Gastrocnemius medialis (tissue), 4 donors: Measurements from ENCODE around the gene LRRC45. TPM values are rescaled to one million over a fixed set of nuclear protein-coding genes. Genes with fewer than 3 reads are reported as not detected.

Experiments used
- ATAC-seq, 2 donors: fragments of 150-250 bp; one replicate each; pipeline ENCODE4 v1.9.1; 2016
- DNase-seq, 2 donors: peaks; one replicate each; pipeline ENCODE4 v3.0.0-alpha.2; 2019
- H3K27ac ChIP-seq, 4 donors: fragments of 200-600 bp; sonication (generic); 1 replicate in 1 of 4; 2 replicates in 3 of 4; pipeline ENCODE4 v1.5.1; 2016 to 2018; ENCODE audit warnings: mild to moderate bottlenecking in 2 of 4, moderate library complexity in 1 of 4
- H3K27me3 ChIP-seq, 3 donors: fragments of 200-600 bp; sonication (generic) in 2 of 3; 1 replicate in 1 of 3; 2 replicates in 2 of 3; pipeline versions ENCODE4 v1.5.1 to v1.6.0; 2016 to 2019; ENCODE audit warnings: mild to moderate bottlenecking in 1 of 3, moderate library complexity in 1 of 3
- H3K36me3 ChIP-seq, 2 donors: fragments of 200-600 bp; sonication (generic) in 1 of 2; one replicate each; pipeline ENCODE4 v1.5.1; 2017 to 2018
- H3K4me1 ChIP-seq, 2 donors: fragments of 200-600 bp; sonication (generic) in 1 of 2; one replicate each; pipeline ENCODE4 v1.5.1; 2016 to 2017; ENCODE audit warnings: mild to moderate bottlenecking in 2 of 2
- H3K4me3 ChIP-seq, 4 donors: fragments of 200-600 bp; sonication (generic) in 3 of 4; 1 replicate in 1 of 4; 2 replicates in 3 of 4; pipeline ENCODE4 v1.5.1; 2016 to 2019; ENCODE audit warnings: mild to moderate bottlenecking in 2 of 4
- H3K9me3 ChIP-seq, 3 donors: fragments of 200-600 bp; sonication (generic) in 2 of 3; 1 replicate in 1 of 3; 2 replicates in 2 of 3; pipeline ENCODE4 v1.5.1; 2016 to 2019
- CTCF ChIP-seq, 5 experiments: fragments of 450-650 bp in 3 of 5; fragments of 200-600 bp in 2 of 5; sonication (generic) in 2 of 5; IDR thresholded peaks in 4 of 5; conservative IDR thresholded peaks in 1 of 5; 1 replicate in 4 of 5; 2 replicates in 1 of 5; pipeline ENCODE4 v1.5.1; 2016 to 2019; ENCODE audit warnings: antibody characterized with exemption in 5 of 5, mild to moderate bottlenecking in 3 of 5, moderate library complexity in 3 of 5
- POLR2A ChIP-seq, 2 donors: fragments of 450-650 bp; IDR thresholded peaks; one replicate each; pipeline ENCODE4 v1.6.1; 2017; ENCODE audit warnings: antibody characterized with exemption in 2 of 2, mild to moderate bottlenecking in 2 of 2, moderate library complexity in 2 of 2
- in situ Hi-C, 4 donors: fragments of 200-750 bp; cut with MboI; loops; one replicate each; pipeline versions ENCODE4 v1.15.0 to v1.8.0; 2017; ENCODE audit warnings: low sequenced_read_pairs in 4 of 4
- intact Hi-C: fragments of 100-400 bp; cut with DNase I; formaldehyde crosslinking; loops from one replicate; pipeline ENCODE4 v1.15.1; 2023; ENCODE audit warnings: low total_unique reads
- total RNA-seq, 4 donors: library from RNA; depleted of rRNA; stranded (reverse); fragments of >200 nt; gene quantifications; one replicate each; pipeline versions ENCODE4 v1.1.0 to v1.2.3, GENCODE V29; 2016

LRRC45 gene
- total RNA-seq, 4 donors from 2014 or later: 1.1 to 5.0 (median 3.8) TPM

GRCh38 chr17:82065638-82066303 is 42.7 kb downstream of the LRRC45 start, which contains the start of gene DUS1L:
TSS of gene DUS1L (minus strand) at chr17:82065804. CDS start at chr17:82065059, 745 bp downstream.
- intact Hi-C loops (no loop called here), in situ Hi-C loops (no loop called here)
- H3K27ac ChIP-seq: peak within 1 kb of the TSS; percentile 80 to 93 (median 88)
- DNase-seq: peak; percentile 31 to 54
- ATAC-seq: peak; percentile 85 to 94
- no peaks in the 10 kb centered on the region for H3K27me3 ChIP-seq
- H3K36me3 ChIP-seq: peaks cover 0 to 24% of the 10 kb centered on the region in 2 donors
- H3K4me1 ChIP-seq: peaks cover 13 to 27% of the 10 kb centered on the region in 2 donors
- H3K4me3 ChIP-seq: peak within 1 kb of the TSS; percentile 87 to 96 (median 90)
- TF ChIP-seq CTCF (IDR thresholded peaks at IDR 0.05 in 4 of 5, conservative IDR thresholded peaks at IDR 0.05 in 1 of 5) (peak in 1 of 5 experiments; percentile 27), POLR2A (IDR thresholded peaks at IDR 0.05) (peak in 1 of 2 donors; percentile 65)
- H3K9me3 ChIP-seq: no peaks in the 10 kb centered on the region

DNA sequence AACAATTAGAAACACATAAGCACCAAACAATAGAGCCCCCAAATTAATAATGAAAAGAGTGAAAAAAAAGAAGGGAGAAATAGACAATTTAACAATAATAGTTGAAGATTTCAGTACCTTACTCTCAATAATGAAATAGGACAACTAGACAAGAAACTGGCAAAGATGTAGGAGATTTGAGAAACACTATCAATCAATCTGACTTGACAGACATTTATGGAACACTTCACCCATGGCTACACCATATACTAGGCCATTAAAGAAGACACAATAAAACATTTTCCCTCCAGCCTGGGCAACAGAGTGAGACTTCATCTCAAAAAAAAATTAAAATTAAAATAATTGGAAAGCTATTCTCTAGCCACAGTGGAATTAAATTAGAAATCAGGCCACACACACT is 47.5 kb downstream of the LRRC45 start:
- Histone ChIP-seq H3K4me3 (no peak overlapping the region), H3K9me3 (no peaks in the 10 kb centered on the region), H3K27ac (no peak overlapping the region), H3K4me1 (peaks cover 0 to 9% of the 10 kb centered on the region in 2 donors), H3K36me3 (no peaks in the 10 kb centered on the region), H3K27me3 (no peaks in the 10 kb centered on the region)
- no peak for TF ChIP-seq CTCF (IDR thresholded peaks at IDR 0.05 in 4 of 5, conservative IDR thresholded peaks at IDR 0.05 in 1 of 5)
- TF ChIP-seq POLR2A (IDR thresholded peaks at IDR 0.05): no peak
- in situ Hi-C loops (no loop called here), intact Hi-C loops (loop anchor here (10.0 kb wide), 1 partner anchor 66 kb away; no protein-coding TSS in a partner anchor)
- DNase-seq (no peak), ATAC-seq (no peak)

DNA sequence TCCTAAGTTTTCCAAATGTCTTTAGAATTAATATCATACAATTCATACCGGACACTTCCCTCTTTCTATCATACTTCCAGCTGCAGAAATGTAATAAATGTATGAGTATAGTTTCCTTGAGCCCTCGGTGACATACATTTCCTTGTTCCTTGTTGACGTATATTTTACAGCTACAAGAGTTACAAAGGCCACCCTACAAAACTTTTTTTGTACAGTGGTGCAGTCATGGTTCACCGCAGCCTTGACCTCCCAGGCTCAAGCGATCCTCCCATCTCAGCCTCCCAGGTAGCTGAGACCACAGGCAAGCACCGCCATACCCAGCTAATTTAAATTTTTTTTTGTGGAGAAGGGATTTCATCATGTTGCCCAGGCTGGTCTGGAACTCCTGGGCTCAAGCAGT is 49.7 kb downstream of the LRRC45 start:
- intact Hi-C loops: loop anchor here (10.0 kb wide), 1 partner anchor 68 kb away; no protein-coding TSS in a partner anchor
- no peak for ATAC-seq

GRCh38 chr17:82073446-82073845 is 50.3 kb downstream of the LRRC45 start:
- TF ChIP-seq CTCF (IDR thresholded peaks at IDR 0.05 in 4 of 5, conservative IDR thresholded peaks at IDR 0.05 in 1 of 5) (no peak), POLR2A (IDR thresholded peaks at IDR 0.05) (no peak)
- DNase-seq: no peak
- H3K27ac ChIP-seq: no peak overlapping the region
- no peaks in the 10 kb centered on the region for H3K4me1 ChIP-seq
- H3K4me3 ChIP-seq: no peak overlapping the region
- H3K27me3 ChIP-seq: no peaks in the 10 kb centered on the region
- ATAC-seq: no peak
- intact Hi-C loops (loop anchor here (10.0 kb wide), 1 partner anchor 69 kb away; no protein-coding TSS in a partner anchor), in situ Hi-C loops (no loop called here)
- no peaks in the 10 kb centered on the region for H3K9me3 ChIP-seq
- H3K36me3 ChIP-seq: no peaks in the 10 kb centered on the region

More for the DNA sequence above, 49.7 kb downstream of the LRRC45 start:
- H3K4me3 ChIP-seq: no peak overlapping the region
- in situ Hi-C loops: no loop called here
- DNase-seq: no peak
- H3K9me3 ChIP-seq: no peaks in the 10 kb centered on the region
- no peaks in the 10 kb centered on the region for H3K27me3 ChIP-seq
- H3K27ac ChIP-seq: no peak overlapping the region
- TF ChIP-seq CTCF (IDR thresholded peaks at IDR 0.05 in 4 of 5, conservative IDR thresholded peaks at IDR 0.05 in 1 of 5) (no peak), POLR2A (IDR thresholded peaks at IDR 0.05) (no peak)
- no peaks in the 10 kb centered on the region for H3K4me1 ChIP-seq
- no peaks in the 10 kb centered on the region for H3K36me3 ChIP-seq
